Measurements from ENCODE around the gene PPP1R15B.

DNA sequence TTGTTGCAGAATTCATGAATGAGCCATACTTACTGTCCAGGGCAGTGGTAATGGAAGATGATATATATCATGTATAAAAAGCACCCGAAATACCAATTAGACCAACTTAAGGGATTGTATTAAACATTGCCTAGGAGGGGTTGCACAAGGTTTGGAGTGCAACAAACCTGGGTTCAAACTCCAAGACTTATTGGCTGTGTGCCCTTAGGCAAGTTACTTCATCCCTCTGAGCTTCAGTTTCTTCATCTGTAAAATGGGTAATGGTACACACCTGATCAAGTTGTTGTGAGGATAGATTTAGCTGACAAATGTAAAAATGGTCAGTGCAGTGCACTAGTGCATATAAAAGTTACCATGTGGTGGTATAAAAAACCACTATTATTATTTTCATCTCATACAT, 9.8 kb upstream of the PPP1R15B start:
- TF ChIP-seq POLR2A (IDR thresholded peaks at IDR 0.05), result no peak
- TF ChIP-seq, protein P1, sequence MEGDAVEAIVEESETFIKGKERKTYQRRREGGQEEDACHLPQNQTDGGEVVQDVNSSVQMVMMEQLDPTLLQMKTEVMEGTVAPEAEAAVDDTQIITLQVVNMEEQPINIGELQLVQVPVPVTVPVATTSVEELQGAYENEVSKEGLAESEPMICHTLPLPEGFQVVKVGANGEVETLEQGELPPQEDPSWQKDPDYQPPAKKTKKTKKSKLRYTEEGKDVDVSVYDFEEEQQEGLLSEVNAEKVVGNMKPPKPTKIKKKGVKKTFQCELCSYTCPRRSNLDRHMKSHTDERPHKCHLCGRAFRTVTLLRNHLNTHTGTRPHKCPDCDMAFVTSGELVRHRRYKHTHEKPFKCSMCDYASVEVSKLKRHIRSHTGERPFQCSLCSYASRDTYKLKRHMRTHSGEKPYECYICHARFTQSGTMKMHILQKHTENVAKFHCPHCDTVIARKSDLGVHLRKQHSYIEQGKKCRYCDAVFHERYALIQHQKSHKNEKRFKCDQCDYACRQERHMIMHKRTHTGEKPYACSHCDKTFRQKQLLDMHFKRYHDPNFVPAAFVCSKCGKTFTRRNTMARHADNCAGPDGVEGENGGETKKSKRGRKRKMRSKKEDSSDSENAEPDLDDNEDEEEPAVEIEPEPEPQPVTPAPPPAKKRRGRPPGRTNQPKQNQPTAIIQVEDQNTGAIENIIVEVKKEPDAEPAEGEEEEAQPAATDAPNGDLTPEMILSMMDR (IDR thresholded peaks at IDR 0.05), result no peak

Measured in esophagus squamous epithelium (tissue), 4 donors.